ENCODE results near the gene TMEM132D.

The TMEM132D gene

DNA sequence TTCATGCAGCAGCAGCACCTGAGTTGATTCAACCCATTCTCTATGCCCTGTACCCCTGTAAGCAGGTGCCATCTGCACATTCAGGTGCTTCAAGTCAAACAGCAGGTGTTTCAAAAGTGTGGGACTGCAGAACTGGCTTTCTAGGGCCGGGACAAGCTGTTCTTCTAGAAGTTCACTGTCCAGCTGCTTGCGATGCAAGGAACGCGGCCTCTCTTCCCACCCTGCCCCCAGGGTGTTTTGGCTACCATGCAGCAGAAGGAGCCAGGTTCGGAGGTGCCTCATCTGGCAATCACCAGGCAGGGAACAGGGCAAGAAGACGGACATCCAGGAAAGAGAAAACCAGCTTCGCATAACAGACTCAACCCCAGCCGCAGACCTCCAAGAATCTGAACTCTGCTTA is 35.2 kb downstream of the TMEM132D start:
- CTCF ChIA-PET: no interaction called here
- H3K4me3 ChIP-seq (ENCODE audit: low read depth, low read length): no peak overlapping the region
- no peaks in the 10 kb centered on the region for H3K36me3 ChIP-seq (ENCODE audit: control insufficient read depth in 2 of 2, insufficient read depth in 1 of 2, low read length in 2 of 2)
- TF ChIP-seq ZBTB11 (tag by site-specific recombination; conservative IDR thresholded peaks at IDR 0.05; ENCODE audit: low read depth): no peak
- TF ChIP-seq, protein P1, sequence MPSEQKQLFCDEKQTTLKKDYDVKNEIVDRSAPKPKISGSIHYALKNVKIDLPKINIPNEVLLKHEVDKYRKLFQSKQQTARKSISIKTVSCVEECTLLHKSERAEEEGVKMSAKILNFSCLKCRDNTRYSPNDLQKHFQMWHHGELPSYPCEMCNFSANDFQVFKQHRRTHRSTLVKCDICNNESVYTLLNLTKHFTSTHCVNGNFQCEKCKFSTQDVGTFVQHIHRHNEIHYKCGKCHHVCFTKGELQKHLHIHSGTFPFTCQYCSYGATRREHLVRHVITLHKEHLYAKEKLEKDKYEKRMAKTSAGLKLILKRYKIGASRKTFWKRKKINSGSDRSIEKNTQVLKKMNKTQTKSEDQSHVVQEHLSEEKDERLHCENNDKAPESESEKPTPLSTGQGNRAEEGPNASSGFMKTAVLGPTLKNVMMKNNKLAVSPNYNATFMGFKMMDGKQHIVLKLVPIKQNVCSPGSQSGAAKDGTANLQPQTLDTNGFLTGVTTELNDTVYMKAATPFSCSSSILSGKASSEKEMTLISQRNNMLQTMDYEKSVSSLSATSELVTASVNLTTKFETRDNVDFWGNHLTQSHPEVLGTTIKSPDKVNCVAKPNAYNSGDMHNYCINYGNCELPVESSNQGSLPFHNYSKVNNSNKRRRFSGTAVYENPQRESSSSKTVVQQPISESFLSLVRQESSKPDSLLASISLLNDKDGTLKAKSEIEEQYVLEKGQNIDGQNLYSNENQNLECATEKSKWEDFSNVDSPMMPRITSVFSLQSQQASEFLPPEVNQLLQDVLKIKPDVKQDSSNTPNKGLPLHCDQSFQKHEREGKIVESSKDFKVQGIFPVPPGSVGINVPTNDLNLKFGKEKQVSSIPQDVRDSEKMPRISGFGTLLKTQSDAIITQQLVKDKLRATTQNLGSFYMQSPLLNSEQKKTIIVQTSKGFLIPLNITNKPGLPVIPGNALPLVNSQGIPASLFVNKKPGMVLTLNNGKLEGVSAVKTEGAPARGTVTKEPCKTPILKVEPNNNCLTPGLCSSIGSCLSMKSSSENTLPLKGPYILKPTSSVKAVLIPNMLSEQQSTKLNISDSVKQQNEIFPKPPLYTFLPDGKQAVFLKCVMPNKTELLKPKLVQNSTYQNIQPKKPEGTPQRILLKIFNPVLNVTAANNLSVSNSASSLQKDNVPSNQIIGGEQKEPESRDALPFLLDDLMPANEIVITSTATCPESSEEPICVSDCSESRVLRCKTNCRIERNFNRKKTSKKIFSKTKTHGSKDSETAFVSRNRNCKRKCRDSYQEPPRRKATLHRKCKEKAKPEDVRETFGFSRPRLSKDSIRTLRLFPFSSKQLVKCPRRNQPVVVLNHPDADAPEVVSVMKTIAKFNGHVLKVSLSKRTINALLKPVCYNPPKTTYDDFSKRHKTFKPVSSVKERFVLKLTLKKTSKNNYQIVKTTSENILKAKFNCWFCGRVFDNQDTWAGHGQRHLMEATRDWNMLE (tag by site-specific recombination; conservative IDR thresholded peaks at IDR 0.05; ENCODE audit: low read depth): no peak
- no peak for TF ChIP-seq ZNF157 (tag by site-specific recombination; IDR thresholded peaks at IDR 0.05)
- TF ChIP-seq ZNF23 (tag by site-specific recombination; IDR thresholded peaks at IDR 0.05; ENCODE audit: borderline replicate concordance): no peak
- TF ChIP-seq PRDM1 (tag by site-specific recombination; IDR thresholded peaks at IDR 0.05): no peak
- TF ChIP-seq ZNF549 (tag by site-specific recombination; IDR thresholded peaks at IDR 0.05): no peak
- TF ChIP-seq ZIC2 (tag by site-specific recombination; IDR thresholded peaks at IDR 0.05): no peak
- TF ChIP-seq ZBTB21 (tag by site-specific recombination; IDR thresholded peaks at IDR 0.05): no peak
- no peak for TF ChIP-seq IKZF3 (tag by site-specific recombination; IDR thresholded peaks at IDR 0.05)
- no peak overlapping the region for H3K27ac ChIP-seq (ENCODE audit: extremely low read depth, low read depth, low read length)
- H3K9me3 ChIP-seq (ENCODE audit: control insufficient read depth, insufficient read depth, low read depth, low read length): no peaks in the 10 kb centered on the region
- POLR2A ChIA-PET: interaction anchor here (0.7 kb wide), 1 partner anchor 285 kb away, joined by 3 read pairs; no protein-coding TSS in a partner anchor
- H3K4me1 ChIP-seq (ENCODE audit: control insufficient read depth, insufficient read depth, low read length): no peaks in the 10 kb centered on the region

DNA sequence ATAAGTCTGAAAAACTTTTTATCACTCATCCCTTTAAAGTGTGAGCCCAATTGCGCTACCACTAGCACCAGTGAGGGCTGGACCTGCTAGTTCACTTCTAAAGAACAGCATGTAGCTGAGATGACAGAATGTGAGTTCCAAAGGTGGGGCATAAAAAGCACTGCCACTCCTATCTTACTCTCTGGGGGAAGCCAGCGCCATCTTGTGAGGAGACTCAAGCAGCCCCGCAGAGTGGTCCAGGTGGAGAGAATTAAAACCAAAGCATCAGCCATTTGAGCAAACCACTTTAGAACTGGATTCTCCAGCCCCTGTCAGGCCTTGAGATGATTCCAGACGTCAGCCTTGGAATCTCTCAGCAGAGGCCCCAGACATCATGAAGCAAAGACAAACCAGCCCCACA is 39.9 kb downstream of the TMEM132D start:
- no peak overlapping the region for H3K27ac ChIP-seq (ENCODE audit: extremely low read depth, low read depth, low read length)
- H3K9me3 ChIP-seq (ENCODE audit: control insufficient read depth, insufficient read depth, low read depth, low read length): no peaks in the 10 kb centered on the region
- no peak for TF ChIP-seq ZNF140 (tag by site-specific recombination; IDR thresholded peaks at IDR 0.05)
- no peak for TF ChIP-seq ZNF391 (tag by site-specific recombination; IDR thresholded peaks at IDR 0.05; ENCODE audit: borderline replicate concordance, low read depth)
- TF ChIP-seq, protein P2, sequence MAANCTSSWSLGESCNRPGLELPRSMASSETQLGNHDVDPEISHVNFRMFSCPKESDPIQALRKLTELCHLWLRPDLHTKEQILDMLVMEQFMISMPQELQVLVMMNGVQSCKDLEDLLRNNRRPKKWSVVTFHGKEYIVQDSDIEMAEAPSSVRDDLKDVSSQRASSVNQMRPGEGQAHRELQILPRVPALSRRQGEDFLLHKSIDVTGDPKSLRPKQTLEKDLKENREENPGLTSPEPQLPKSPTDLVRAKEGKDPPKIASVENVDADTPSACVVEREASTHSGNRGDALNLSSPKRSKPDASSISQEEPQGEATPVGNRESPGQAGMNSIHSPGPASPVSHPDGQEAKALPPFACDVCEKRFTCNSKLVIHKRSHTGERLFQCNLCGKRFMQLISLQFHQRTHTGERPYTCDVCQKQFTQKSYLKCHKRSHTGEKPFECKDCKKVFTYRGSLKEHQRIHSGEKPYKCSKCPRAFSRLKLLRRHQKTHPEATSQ (tag by site-specific recombination; IDR thresholded peaks at IDR 0.05): no peak
- TF ChIP-seq ZNF354C (tag by site-specific recombination; IDR thresholded peaks at IDR 0.05; ENCODE audit: borderline replicate concordance, low read depth): no peak
- no peak for TF ChIP-seq PRDM1 (tag by site-specific recombination; IDR thresholded peaks at IDR 0.05)
- H3K36me3 ChIP-seq (ENCODE audit: control insufficient read depth in 2 of 2, insufficient read depth in 1 of 2, low read length in 2 of 2): no peaks in the 10 kb centered on the region
- H3K4me3 ChIP-seq (ENCODE audit: low read depth, low read length): no peak overlapping the region
- H3K4me1 ChIP-seq (ENCODE audit: control insufficient read depth, insufficient read depth, low read length): no peaks in the 10 kb centered on the region
- ChIA-PET CTCF (no interaction called here), POLR2A (no interaction called here)

Measured in HEK293 (cell line).